ENCODE results near the gene SEMG1.

SEMG1 gene

DNA sequence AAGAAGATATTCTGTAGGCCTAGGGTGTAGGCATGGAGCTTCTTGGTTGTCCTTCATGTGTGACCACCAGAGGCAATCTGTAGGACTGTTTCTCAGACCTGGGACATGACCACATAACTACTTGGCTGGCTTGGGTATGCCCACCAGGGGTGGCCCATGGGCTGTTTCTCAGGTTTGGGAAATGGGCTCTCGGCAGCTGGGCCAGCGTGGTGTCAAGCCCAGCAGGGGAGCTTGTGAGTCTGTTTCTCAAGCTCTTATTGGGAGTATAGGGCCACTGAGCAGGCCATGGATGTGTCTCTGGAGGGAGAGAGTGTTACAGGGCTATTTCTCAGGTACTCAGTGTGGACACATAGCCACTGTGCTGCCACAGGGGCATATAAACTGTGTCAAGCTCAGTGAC lies 11.8 kb downstream of the SEMG1 start:
- H3K36me3 ChIP-seq (ENCODE audit: control insufficient read depth in 2 of 2, insufficient read depth in 2 of 2, low read length in 2 of 2), result no peaks in the 10 kb centered on the region
- H3K9ac ChIP-seq (ENCODE audit: low read depth in 1 of 2, low read length in 2 of 2), result no peak overlapping the region
- no peaks in the 10 kb centered on the region for H3K4me1 ChIP-seq (ENCODE audit: control insufficient read depth in 2 of 2, insufficient read depth in 2 of 2, low read length in 2 of 2)
- H3K9me3 ChIP-seq (ENCODE audit: control insufficient read depth in 2 of 2, low read length in 2 of 2), result no peaks in the 10 kb centered on the region
- no peak overlapping the region for H3K4me3 ChIP-seq (ENCODE audit: low read length in 2 of 2)
- H3K27me3 ChIP-seq (ENCODE audit: control insufficient read depth in 2 of 2, insufficient read depth in 2 of 2, low read length in 2 of 2), result peaks cover 0 to under 1% of the 10 kb centered on the region in 2 donors
- H3K27ac ChIP-seq (ENCODE audit: low read depth in 2 of 2, low read length in 2 of 2), result no peak overlapping the region

DNA sequence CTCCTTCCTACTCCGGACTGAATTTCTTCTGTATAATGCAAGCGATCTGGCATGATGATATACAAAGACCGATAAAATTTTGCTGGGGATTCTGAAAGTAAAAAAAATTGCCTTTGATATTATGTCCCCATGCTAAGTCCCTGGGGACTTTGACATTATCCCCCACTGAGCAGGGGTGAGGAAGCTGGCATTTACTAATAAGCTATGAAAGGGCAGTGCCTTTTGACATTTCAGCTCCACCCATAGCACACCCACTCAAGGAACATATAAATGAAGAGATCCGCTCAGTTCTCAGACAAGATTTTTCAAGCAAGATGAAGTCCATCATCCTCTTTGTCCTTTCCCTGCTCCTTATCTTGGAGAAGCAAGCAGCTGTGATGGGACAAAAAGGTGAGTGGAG lies 14.2 kb downstream of the SEMG1 start, which contains the start of gene SEMG2:
TSS of gene SEMG2 (plus strand) at position 298 of the 400 bp plus-strand sequence. CDS start at position 315, 17 bp downstream.
- H3K27me3 ChIP-seq (ENCODE audit: control insufficient read depth in 2 of 2, insufficient read depth in 2 of 2, low read length in 2 of 2), result peaks cover 3 to 6% of the 10 kb centered on the region in 2 donors
- H3K9me3 ChIP-seq (ENCODE audit: control insufficient read depth in 2 of 2, low read length in 2 of 2), result no peaks in the 10 kb centered on the region
- H3K9ac ChIP-seq (ENCODE audit: low read depth in 1 of 2, low read length in 2 of 2), result no peak within 1 kb of the TSS
- H3K27ac ChIP-seq (ENCODE audit: low read depth in 2 of 2, low read length in 2 of 2), result no peak within 1 kb of the TSS
- no peak within 1 kb of the TSS for H3K4me3 ChIP-seq (ENCODE audit: low read length in 2 of 2)
- H3K36me3 ChIP-seq (ENCODE audit: control insufficient read depth in 2 of 2, insufficient read depth in 2 of 2, low read length in 2 of 2), result no peaks in the 10 kb centered on the region
- no peaks in the 10 kb centered on the region for H3K4me1 ChIP-seq (ENCODE audit: control insufficient read depth in 2 of 2, insufficient read depth in 2 of 2, low read length in 2 of 2)

DNA sequence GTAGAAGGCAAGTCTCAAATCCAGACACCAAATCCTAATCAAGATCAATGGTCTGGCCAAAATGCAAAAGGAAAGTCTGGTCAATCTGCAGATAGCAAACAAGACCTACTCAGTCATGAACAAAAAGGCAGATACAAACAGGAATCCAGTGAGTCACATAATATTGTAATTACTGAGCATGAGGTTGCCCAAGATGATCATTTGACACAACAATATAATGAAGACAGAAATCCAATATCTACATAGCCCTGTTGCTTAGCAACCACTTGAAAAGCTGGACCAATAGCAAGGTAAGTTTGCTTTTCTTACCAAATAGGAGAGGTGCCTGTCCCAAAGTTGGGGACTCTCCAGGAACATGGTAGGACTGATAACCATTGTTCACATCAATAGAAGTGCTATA lies 16.3 kb downstream of the SEMG1 start:
- Histone ChIP-seq H3K9me3 (ENCODE audit: control insufficient read depth in 2 of 2, low read length in 2 of 2) (no peaks in the 10 kb centered on the region), H3K4me3 (ENCODE audit: low read length in 2 of 2) (no peak overlapping the region), H3K27ac (ENCODE audit: low read depth in 2 of 2, low read length in 2 of 2) (no peak overlapping the region), H3K9ac (ENCODE audit: low read depth in 1 of 2, low read length in 2 of 2) (no peak overlapping the region), H3K27me3 (ENCODE audit: control insufficient read depth in 2 of 2, insufficient read depth in 2 of 2, low read length in 2 of 2) (peaks cover 3 to 6% of the 10 kb centered on the region in 2 donors), H3K36me3 (ENCODE audit: control insufficient read depth in 2 of 2, insufficient read depth in 2 of 2, low read length in 2 of 2) (no peaks in the 10 kb centered on the region), H3K4me1 (ENCODE audit: control insufficient read depth in 2 of 2, insufficient read depth in 2 of 2, low read length in 2 of 2) (no peaks in the 10 kb centered on the region)

DNA sequence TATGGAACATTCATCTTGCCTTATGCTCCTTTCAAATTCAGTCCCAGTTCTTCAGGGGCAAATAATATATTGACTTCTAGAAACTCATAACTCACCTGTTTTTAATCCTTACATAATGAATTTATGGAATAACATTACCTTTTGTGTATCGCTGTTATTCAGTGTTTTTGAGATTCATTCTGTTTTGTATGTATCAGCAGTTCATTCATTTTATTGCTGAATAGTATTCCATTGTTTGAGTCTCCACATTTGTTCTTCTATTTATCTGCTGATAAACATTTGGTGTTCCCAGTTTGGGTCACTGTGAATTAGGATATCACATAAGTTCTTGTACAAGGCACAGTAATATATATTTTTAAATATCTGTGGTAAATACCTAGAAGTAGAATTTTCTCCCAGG lies 19.5 kb downstream of the SEMG1 start:
- no peaks in the 10 kb centered on the region for H3K4me1 ChIP-seq (ENCODE audit: control insufficient read depth in 2 of 2, insufficient read depth in 2 of 2, low read length in 2 of 2)
- no peak overlapping the region for H3K4me3 ChIP-seq (ENCODE audit: low read length in 2 of 2)
- peaks cover 3 to 6% of the 10 kb centered on the region in 2 donors for H3K27me3 ChIP-seq (ENCODE audit: control insufficient read depth in 2 of 2, insufficient read depth in 2 of 2, low read length in 2 of 2)
- H3K9me3 ChIP-seq (ENCODE audit: control insufficient read depth in 2 of 2, low read length in 2 of 2), result no peaks in the 10 kb centered on the region
- H3K36me3 ChIP-seq (ENCODE audit: control insufficient read depth in 2 of 2, insufficient read depth in 2 of 2, low read length in 2 of 2), result no peaks in the 10 kb centered on the region
- H3K9ac ChIP-seq (ENCODE audit: low read depth in 1 of 2, low read length in 2 of 2), result no peak overlapping the region
- no peak overlapping the region for H3K27ac ChIP-seq (ENCODE audit: low read depth in 2 of 2, low read length in 2 of 2)

DNA sequence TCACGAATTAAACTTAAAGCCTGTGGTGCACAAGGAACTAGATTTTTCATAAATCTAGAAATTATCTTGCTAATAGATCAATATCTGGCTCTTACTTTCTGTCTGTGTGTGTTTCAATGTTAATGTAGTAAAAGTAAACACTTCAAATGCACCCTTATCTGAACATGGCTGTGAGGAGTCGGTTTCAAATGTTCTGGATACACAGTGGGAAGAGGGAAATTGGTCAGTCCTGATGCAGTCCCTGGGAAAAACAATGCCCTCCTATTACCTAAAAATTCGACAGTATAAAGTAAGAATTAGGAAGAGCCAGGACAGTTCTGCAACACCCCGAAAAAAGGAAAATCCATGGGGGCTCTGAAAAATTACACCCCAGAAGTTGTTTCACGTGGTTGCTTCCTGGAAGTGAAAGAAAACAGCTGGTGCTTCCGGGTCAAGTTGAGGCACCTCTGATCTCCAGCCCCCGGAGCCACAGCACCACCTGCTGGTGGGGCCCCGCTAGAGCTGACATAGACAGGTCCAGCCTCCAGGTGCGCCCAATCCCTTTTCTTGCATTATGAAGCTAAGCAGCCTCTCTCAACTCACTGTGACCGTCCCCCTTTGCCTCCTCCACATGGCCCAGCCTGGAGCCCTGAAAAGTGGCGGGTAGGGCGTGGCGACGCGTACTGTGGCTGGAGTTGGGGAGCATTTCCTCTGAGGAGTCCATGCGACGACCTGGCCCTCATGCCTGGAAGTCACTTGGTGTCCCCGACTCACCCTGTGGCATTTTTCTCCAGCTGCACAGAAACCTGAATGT lies 22.6 kb downstream of the SEMG1 start:
- no peaks in the 10 kb centered on the region for H3K36me3 ChIP-seq (ENCODE audit: control insufficient read depth in 2 of 2, insufficient read depth in 2 of 2, low read length in 2 of 2)
- H3K27me3 ChIP-seq (ENCODE audit: control insufficient read depth in 2 of 2, insufficient read depth in 2 of 2, low read length in 2 of 2), result peaks cover 0 to 3% of the 10 kb centered on the region in 2 donors
- H3K9ac ChIP-seq (ENCODE audit: low read depth in 1 of 2, low read length in 2 of 2), result no peak overlapping the region

DNA sequence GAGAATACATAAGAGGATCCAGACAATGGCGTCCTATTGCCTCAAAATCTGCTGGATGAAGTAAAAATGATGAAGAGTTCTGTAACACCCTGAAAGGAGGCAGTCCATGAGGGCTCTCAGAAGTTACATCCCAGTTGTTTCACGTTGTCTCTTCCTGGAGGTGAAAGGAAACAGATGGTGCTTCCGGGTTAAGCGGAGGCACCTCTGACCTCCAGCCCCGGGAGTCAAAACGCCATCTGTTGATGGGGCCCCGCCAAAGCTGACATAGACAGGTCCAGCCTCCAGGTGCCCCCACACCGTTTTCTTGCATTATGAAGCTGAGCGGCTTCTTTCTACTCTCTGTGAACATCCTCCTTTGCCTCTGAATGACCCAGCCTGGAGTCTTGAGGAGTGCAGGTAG lies 23.8 kb downstream of the SEMG1 start:
- no peak overlapping the region for H3K27ac ChIP-seq (ENCODE audit: low read depth in 2 of 2, low read length in 2 of 2)

More for the DNA sequence above, 22.6 kb downstream of the SEMG1 start:
- Histone ChIP-seq H3K4me1 (ENCODE audit: control insufficient read depth in 2 of 2, insufficient read depth in 2 of 2, low read length in 2 of 2) (no peaks in the 10 kb centered on the region), H3K9me3 (ENCODE audit: control insufficient read depth in 2 of 2, low read length in 2 of 2) (no peaks in the 10 kb centered on the region), H3K27ac (ENCODE audit: low read depth in 2 of 2, low read length in 2 of 2) (no peak overlapping the region), H3K4me3 (ENCODE audit: low read length in 2 of 2) (no peak overlapping the region)

DNA sequence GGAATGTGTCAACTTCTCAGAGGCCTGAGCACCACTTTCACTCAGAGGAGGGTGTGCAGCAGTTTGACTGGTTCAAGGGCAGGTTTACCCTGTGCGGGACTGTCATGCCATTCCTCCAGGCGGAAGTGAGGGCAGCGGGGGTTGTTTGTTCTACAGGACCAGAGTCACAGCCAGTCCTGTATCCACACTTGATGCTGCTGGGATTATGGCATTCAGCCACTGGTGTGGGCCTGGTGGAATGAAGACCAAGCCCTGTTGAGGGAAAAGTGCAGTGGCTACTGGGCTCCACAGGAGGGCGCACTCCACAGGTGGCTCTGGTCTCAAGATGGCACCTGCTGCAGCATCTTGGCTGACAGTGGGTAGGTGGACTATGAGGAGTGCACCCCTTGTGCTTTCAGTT lies 29.2 kb downstream of the SEMG1 start:
- Histone ChIP-seq H3K9ac (ENCODE audit: low read depth in 1 of 2, low read length in 2 of 2) (no peak overlapping the region), H3K4me1 (ENCODE audit: control insufficient read depth in 2 of 2, insufficient read depth in 2 of 2, low read length in 2 of 2) (no peaks in the 10 kb centered on the region), H3K27me3 (ENCODE audit: control insufficient read depth in 2 of 2, insufficient read depth in 2 of 2, low read length in 2 of 2) (peaks cover 0 to 3% of the 10 kb centered on the region in 2 donors), H3K9me3 (ENCODE audit: control insufficient read depth in 2 of 2, low read length in 2 of 2) (no peaks in the 10 kb centered on the region), H3K36me3 (ENCODE audit: control insufficient read depth in 2 of 2, insufficient read depth in 2 of 2, low read length in 2 of 2) (no peaks in the 10 kb centered on the region), H3K27ac (ENCODE audit: low read depth in 2 of 2, low read length in 2 of 2) (no peak overlapping the region), H3K4me3 (ENCODE audit: low read length in 2 of 2) (no peak overlapping the region)

More for the DNA sequence above, 23.8 kb downstream of the SEMG1 start:
- Histone ChIP-seq H3K4me3 (ENCODE audit: low read length in 2 of 2) (no peak overlapping the region), H3K9ac (ENCODE audit: low read depth in 1 of 2, low read length in 2 of 2) (no peak overlapping the region), H3K27me3 (ENCODE audit: control insufficient read depth in 2 of 2, insufficient read depth in 2 of 2, low read length in 2 of 2) (peaks cover 0 to 3% of the 10 kb centered on the region in 2 donors), H3K4me1 (ENCODE audit: control insufficient read depth in 2 of 2, insufficient read depth in 2 of 2, low read length in 2 of 2) (no peaks in the 10 kb centered on the region), H3K36me3 (ENCODE audit: control insufficient read depth in 2 of 2, insufficient read depth in 2 of 2, low read length in 2 of 2) (no peaks in the 10 kb centered on the region), H3K9me3 (ENCODE audit: control insufficient read depth in 2 of 2, low read length in 2 of 2) (no peaks in the 10 kb centered on the region)

DNA sequence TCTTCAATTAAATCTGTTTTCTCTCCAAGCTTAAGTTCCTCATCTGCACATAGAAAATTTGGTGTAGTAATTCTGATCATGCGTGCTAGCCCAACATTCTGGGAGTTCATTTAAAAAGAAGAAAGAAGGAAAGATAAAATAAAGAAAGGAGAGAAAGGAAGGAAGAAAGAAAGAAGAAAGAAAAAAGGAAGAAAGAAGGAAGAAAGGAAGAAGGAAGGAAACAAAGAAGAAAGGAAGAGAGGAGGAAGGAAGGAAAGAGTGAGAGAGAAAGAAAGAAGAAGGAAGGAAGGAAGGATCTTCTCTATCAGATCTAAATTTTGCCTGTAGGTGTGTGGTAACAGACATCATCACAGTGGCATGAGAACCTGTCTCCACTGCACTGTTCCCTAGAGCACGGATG lies 31.3 kb downstream of the SEMG1 start:
- H3K9ac ChIP-seq (ENCODE audit: low read depth in 1 of 2, low read length in 2 of 2), result no peak overlapping the region
- no peaks in the 10 kb centered on the region for H3K9me3 ChIP-seq (ENCODE audit: control insufficient read depth in 2 of 2, low read length in 2 of 2)
- no peak overlapping the region for H3K4me3 ChIP-seq (ENCODE audit: low read length in 2 of 2)
- H3K4me1 ChIP-seq (ENCODE audit: control insufficient read depth in 2 of 2, insufficient read depth in 2 of 2, low read length in 2 of 2), result no peaks in the 10 kb centered on the region
- H3K36me3 ChIP-seq (ENCODE audit: control insufficient read depth in 2 of 2, insufficient read depth in 2 of 2, low read length in 2 of 2), result no peaks in the 10 kb centered on the region
- H3K27me3 ChIP-seq (ENCODE audit: control insufficient read depth in 2 of 2, insufficient read depth in 2 of 2, low read length in 2 of 2), result peaks cover 0 to under 1% of the 10 kb centered on the region in 2 donors
- no peak overlapping the region for H3K27ac ChIP-seq (ENCODE audit: low read depth in 2 of 2, low read length in 2 of 2)

DNA sequence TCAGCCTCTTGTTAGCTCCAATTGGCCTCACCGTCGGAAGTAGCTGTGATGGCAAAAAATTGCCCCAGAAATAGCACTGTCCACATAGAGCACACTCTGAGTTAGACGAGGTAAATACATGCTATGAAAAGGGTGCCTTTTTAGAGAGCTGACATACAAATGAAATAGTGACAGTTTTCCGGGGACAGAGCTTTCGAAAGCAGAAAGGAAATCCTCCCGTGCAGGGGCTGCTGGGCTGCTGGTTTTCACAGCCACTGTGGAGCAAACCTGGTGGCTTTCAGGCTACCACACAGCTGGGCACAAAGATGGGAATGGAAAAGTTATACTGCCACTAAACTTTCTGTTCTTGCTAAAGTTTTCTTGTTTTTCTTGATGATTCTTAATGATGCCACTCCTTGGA lies 39.3 kb downstream of the SEMG1 start:
- H3K4me3 ChIP-seq (ENCODE audit: low read length in 2 of 2), result no peak overlapping the region
- H3K27me3 ChIP-seq (ENCODE audit: control insufficient read depth in 2 of 2, insufficient read depth in 2 of 2, low read length in 2 of 2), result peaks cover 3 to 5% of the 10 kb centered on the region in 2 donors
- no peaks in the 10 kb centered on the region for H3K4me1 ChIP-seq (ENCODE audit: control insufficient read depth in 2 of 2, insufficient read depth in 2 of 2, low read length in 2 of 2)
- H3K27ac ChIP-seq (ENCODE audit: low read depth in 2 of 2, low read length in 2 of 2), result no peak overlapping the region
- H3K36me3 ChIP-seq (ENCODE audit: control insufficient read depth in 2 of 2, insufficient read depth in 2 of 2, low read length in 2 of 2), result no peaks in the 10 kb centered on the region
- no peaks in the 10 kb centered on the region for H3K9me3 ChIP-seq (ENCODE audit: control insufficient read depth in 2 of 2, low read length in 2 of 2)
- no peak overlapping the region for H3K9ac ChIP-seq (ENCODE audit: low read depth in 1 of 2, low read length in 2 of 2)

DNA sequence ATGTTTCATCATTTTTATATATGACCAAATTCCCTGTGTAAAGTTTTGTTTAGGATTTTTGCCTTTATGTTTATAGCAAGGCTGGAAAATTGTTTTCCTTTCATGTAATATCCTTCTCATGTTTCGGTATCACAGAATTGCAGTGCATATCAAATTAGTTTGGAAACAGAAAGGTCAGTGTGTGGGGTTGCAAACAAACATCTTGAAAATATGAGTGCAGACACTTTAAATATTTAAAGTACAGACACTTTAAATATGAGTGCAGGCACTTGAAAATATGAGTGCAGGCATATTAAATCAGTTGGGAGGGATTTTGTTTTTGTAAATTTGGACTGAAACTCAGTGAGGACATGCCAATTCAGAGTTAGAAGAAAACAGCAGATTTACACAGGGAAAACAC lies 41.0 kb downstream of the SEMG1 start:
- no peak overlapping the region for H3K27ac ChIP-seq (ENCODE audit: low read depth in 2 of 2, low read length in 2 of 2)
- H3K4me1 ChIP-seq (ENCODE audit: control insufficient read depth in 2 of 2, insufficient read depth in 2 of 2, low read length in 2 of 2), result no peaks in the 10 kb centered on the region
- peaks cover 3 to 8% of the 10 kb centered on the region in 2 donors for H3K27me3 ChIP-seq (ENCODE audit: control insufficient read depth in 2 of 2, insufficient read depth in 2 of 2, low read length in 2 of 2)
- H3K9ac ChIP-seq (ENCODE audit: low read depth in 1 of 2, low read length in 2 of 2), result no peak overlapping the region
- H3K9me3 ChIP-seq (ENCODE audit: control insufficient read depth in 2 of 2, low read length in 2 of 2), result no peaks in the 10 kb centered on the region
- no peak overlapping the region for H3K4me3 ChIP-seq (ENCODE audit: low read length in 2 of 2)
- no peaks in the 10 kb centered on the region for H3K36me3 ChIP-seq (ENCODE audit: control insufficient read depth in 2 of 2, insufficient read depth in 2 of 2, low read length in 2 of 2)
